HG02938 (cell line): ENCODE data around the gene PLEKHA8.

Experiments
- ATAC-seq: cut with Tn5 transposase; IDR thresholded peaks from one replicate; pipeline ENCODE4 v1.9.1; 2021; ENCODE audit warnings: mild to moderate bottlenecking, moderate library complexity; ENCODE audit not compliant: unreplicated experiment

Gene PLEKHA8

DNA sequence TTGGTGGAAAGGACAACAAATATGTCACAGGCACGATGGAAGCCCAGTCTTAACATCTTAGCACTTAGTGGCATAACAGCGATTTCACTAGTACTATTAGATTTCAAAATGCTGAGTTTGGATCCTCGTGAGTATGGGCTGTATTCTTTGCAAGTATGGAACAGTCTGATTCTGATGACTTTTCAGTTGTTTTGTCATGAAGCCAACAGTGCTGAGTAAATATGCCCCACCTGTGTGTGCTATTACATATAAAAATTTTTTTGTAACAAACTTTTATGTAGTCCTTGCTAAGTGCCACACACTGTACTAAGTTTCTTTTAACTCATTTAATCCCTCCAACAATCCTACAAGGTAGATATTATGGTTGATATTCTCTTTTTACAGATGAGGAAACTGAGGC is 137.4 kb downstream of the PLEKHA8 start:
- no peak for ATAC-seq

DNA sequence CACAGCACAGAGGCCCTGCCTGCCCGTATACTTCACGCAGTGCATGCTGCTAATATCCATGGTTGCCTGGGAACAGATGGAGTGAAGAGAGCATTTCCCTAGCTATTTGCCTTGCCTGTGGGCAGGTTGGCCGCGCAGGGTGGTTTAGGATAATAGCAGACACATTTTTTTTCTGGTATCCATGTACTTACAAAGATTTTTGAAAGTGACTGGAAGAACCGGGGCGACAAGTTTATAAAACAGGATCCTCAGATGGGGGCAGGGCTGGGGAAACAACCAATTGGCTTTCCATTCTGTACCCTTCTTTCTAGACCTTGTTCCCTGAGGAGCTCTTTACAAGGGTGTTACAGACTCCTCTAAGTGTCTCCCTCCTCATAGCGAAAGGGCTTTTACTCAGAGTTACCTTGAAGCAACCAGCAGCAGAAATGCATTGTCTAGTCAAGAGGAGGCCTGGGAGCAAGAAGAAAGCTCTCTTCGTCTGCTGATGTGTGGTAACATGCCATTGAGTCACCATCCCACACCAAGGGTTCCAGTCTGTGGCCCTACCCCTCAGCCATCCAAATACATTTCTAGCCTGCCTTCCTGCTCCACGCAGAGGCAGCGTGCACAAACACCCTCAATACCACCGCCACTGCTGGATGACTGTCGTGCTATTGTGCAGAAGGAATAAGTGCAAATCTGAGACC is 138.1 kb downstream of the PLEKHA8 start:
- ATAC-seq, result no peak

DNA sequence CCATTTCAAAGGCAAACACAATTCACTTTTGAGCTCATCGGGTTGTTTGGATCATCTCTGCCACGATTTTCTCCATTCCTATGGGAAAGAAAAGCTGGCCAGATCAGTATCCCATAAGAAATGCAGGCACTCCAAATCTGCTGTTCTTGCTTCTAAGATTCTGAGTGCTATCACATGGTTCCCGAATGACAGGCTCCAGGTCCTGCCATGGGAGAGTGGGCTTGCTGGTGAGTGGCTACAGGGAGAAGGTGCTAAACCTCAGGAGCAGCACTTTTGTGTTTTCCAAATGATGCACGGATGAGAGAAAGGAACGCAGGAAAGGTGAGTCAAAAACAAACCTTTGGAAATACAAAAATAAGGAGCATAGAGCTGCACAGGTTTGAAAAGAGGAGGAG is 138.6 kb downstream of the PLEKHA8 start:
- ATAC-seq, result no peak

DNA sequence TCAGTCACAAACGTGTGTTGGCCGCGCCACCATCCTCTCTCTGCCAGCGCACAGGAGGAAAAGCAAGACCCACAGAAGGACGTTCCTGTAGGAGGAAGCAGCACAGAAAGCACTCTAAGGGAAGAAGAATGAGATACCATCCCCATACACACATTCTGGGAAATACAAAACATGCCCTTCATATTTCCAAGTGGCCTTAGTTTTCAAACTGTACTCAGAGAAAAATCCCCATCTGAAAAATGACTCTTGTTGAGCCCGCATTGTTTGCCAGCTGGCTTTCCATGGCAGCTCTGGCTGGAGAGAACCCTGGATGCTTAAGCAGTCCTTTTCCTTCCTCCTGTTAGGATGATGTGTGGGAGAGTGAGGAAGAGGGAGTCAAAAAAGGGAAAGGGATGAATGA is 139.7 kb downstream of the PLEKHA8 start:
- no peak for ATAC-seq

DNA sequence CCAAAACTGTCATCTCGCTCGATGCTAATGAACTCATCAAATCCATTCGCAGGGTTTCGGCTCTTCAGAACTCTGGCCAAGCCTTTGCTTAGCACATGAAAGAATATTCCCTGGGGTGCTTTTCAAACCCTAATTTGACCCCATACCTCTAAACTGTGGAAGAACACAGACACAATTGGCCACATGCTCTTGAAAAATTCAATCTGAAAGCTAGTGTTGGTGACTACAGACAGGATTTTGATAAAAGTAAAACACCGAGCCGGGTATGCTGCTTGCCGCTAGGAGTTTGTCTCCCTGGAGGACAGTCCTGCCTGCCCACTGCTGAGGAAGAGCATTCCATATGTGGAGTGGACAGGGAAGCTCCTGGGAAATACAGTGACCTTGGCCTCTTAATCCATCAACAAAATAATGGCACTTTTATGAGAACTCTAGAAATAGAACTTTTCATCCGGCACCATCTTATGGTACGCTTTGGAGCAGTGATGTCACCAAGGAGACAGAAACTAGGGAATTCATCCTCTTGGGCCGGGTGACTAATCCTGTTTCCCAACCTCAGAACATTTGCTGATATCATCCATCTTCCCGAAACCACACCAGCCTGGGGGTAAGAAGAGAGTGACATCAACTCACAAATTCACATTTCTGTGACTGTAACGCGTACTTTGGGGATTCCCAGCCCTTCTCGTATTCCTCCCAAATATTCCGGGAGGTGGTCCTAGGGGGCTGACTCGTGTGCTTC is 140.8 kb downstream of the PLEKHA8 start:
- ATAC-seq, result no peak

DNA sequence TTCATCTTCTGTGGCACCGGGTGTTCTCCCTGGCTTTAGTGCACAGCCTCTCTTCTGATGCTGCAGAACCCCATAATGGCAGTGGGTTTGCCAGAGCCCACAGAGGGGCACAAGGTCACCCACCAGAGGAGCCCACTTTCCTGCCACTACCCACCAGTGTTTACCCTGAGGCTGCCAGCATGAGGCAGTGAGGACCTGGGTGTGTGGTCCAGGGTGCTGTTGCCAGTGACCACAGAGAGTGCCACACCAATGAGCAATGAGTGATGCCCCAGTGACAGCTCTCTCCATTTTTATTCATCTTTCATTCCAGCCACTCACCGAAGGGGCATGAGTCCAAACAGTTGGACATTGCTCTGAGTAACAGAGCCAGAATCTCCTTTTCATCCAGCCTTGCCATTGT is 141.4 kb downstream of the PLEKHA8 start:
- no peak for ATAC-seq

DNA sequence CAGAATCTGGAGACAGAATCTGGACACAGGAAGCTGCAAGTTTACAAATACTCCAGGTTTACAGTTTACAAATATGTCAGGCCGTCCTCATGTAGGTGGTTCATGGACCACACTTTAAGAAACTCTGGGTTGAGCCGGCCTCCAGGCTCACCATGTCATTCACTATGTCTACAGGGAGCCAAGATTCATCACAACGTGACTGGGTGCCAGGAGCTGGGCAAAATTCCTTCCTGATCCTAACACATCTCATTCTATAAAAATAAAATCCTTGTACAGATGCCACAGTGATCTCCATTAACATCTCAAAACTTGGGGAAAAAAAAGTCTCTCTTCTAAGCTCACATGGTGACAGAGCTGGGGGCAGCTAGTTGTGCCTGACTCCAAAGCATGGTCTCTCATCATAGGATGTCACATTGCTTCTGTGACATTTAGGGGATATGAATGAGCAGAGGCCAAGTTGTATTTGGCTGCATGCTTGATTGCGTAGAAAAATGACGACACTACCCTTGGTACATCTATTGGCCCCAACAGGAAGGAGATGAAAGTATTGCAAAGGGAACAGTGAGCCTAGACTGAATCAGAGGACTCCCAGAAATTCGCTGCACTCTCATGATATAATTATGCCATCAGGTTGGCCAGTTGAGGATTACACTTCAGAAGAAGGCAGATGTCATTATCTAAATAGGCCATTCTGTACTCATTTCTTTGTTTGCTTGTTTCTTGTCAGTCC is 142.4 kb downstream of the PLEKHA8 start:
- no peak for ATAC-seq

DNA sequence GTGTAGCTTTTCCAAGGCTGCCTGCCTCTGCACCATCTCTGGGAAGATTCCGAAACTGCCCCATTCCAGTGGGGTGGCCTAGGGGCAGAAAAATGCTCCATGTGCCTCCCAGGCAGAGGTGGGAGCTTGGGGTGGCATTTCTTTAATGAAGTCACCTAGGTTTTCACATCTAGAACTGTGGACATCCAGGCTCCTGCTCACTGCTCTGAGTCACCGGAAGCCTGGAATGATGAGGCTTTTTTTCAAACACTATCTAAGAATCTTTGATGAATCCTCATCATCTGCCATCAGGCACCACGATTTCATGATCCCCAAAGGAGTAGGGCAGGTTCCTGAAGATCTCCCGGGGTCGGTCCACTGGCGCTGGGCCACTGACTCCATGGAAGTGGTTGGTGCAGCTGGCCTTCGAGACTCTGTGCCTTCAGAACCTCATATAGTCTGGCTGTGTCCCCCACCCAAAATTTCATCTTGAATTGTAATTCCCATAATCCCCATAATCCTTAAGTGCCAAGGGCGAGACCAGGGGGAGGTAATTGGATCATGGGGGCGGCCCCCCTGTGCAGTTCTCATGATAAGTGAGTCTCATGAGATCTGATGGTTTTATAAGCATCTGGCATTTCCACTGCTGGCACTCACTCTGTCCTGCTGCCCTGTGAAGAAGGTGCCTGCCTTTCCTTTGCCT is 143.7 kb downstream of the PLEKHA8 start:
- no peak for ATAC-seq

DNA sequence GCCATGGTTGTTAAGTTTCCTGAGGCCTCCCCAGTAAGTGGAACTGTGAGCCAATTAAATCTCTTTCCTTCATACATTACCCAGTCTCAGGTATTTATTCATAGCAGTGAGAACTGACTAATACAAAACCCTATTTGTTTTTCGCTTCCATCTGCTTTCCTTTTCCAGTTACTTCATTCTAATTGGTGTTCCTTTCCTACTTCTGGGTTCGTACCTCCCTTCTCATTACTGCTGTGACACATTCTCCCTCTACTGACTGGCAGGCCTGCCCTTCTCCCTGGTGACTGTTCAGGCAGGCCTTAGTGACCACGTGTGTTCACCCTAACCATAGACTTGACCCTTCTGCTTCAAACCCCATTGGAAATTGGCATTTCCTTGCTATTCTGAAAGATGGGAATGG is 144.2 kb downstream of the PLEKHA8 start:
- no peak for ATAC-seq

DNA sequence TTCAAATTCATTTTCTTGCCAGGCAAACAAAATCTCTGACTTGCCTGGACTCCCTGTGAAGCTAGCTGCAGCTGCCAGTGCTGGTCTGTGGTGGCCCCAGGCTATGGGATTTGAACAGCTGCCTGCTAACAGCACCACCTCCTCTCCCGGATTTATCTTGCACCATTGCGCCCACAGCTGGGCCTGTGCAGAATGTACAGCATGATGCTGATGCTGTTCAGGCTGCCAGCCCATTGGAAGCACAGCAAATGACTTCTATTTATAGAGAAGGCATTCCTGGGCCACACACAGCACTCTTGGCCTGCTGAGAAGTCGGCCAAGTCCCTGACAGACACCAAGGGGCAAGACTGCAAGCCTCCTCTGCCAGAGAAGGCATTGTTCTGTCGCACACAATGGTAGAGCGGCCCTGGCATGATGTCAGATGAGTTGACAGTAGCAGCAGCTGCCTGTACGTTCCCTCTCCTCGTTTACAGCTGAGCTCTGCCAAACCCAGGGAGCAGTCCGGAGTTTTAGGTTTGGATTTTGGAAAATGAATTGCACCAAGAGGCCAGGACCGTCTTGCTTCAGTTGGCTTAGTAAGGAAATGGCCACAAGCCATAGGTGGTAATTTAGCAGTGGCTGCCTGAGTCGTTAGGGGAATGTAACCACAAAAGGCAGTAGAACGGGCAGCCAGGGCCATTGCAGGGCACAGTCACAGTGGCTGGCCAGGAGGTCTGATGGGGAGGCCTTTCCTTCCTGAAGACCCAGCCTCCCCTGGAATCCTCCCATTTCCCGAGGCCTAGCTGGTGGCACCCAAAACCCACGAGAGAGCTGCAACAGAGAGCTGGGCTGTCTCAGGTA is 145.1 kb downstream of the PLEKHA8 start:
- ATAC-seq, result no peak

DNA sequence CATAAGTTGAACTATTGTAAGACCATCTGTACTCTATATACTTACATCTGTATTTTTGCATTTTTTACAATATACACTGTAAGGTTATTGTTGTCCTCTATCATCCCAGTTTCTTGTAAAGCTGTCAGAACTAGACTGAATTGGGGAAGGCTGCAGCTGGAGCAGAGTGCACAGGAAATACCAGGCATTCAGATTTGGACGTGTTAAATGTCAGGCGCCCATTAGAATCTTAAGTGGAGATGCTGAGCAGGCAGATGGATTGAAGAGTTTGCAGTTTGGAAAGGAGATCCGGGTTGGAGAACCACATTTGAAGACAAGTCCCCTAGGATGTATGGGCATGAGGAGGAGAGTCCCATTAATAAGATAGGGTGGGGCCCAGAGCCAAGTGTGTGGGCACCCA is 147.0 kb downstream of the PLEKHA8 start:
- no peak for ATAC-seq

DNA sequence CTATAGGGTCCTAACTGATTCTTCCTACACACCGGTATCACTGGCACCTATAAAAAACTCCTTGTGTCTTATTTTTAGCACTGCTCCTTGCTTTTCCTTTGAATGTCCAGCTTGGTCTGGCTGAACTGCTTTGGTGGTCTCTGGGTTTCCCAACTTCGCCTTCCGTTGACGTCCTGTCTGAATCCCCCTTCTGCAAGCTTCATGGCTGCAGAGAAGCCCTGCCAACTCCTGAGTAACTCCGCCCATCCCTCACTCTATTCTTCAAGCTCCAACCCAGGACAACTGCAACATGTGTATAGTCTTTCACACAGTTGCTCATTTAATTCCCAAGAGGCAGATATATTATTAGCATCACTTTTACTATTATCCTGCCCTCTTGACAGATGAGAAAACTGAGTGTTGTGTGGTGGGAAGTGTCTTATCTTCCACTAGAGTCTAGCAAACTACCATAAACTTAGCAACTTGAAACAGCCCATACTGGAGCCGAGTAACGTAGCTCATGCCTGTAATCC is 147.5 kb downstream of the PLEKHA8 start:
- ATAC-seq, result no peak

DNA sequence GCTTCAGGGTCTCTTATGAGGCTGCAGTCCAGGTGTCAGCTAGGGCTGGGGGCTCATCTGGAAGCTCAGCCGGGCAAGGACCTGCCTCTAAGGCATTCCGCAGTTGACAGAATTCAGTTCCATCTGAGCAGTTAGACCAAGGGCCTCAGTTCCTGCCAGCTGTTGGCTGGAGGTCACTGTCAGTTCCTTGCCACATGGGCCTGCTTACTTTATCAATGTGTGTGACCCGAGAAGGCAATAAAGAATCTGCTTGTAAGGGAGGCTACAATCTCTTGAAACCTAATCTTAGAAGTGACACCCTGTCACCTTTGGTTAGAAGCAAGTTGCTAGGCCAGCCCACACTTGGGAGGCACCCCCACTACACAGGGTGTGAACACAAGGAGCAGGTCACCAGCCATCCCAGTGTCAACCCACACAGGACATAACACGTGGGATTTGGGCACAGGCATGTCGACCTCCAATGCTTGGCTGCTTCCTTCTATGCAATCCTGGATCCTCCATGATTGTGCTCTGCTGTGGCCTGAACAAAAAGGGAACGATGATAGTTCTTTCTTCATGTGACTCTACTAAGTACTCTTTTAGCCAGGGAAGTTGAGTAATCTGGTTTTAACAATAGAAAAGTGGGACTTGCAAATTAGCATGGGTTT is 148.4 kb downstream of the PLEKHA8 start:
- no peak for ATAC-seq

DNA sequence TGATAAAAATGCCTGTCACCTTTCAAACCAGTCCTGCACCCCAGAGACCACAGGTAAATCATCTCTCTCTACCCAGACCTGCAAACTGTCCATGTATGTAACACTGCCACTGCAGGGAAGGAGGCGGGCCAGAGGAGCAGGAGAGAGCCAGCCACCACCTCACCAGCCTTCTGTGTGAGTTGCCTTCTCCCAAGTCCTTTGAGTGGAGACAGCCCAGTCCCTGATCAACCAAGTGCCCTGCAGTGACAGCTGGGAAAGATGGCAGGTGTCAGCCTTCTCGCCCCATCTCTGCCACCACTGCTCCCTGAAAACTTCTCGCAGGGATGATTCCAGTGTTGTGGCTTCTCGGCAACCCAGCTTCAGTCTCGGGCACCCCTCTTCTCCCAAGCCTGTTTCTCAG is 149.0 kb downstream of the PLEKHA8 start:
- ATAC-seq, result no peak

DNA sequence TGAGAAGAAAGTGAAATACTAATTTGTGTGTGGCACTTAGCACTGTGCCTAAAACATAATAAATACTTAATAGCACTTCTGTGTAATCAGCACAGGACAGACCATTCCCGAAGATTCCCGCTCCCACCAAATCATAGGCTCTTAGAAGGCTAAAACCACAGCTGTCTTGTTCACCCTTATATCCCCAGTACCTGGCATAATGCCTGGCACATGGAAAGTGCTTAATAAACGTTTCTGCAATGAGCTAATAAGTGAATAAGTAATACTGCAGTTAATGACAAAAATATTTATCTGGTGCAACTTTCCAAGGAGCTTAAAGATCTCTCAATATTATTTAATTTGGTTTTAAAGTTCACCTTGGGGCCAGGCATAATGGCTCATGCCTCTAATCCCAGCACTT is 149.8 kb downstream of the PLEKHA8 start:
- ATAC-seq, result no peak

DNA sequence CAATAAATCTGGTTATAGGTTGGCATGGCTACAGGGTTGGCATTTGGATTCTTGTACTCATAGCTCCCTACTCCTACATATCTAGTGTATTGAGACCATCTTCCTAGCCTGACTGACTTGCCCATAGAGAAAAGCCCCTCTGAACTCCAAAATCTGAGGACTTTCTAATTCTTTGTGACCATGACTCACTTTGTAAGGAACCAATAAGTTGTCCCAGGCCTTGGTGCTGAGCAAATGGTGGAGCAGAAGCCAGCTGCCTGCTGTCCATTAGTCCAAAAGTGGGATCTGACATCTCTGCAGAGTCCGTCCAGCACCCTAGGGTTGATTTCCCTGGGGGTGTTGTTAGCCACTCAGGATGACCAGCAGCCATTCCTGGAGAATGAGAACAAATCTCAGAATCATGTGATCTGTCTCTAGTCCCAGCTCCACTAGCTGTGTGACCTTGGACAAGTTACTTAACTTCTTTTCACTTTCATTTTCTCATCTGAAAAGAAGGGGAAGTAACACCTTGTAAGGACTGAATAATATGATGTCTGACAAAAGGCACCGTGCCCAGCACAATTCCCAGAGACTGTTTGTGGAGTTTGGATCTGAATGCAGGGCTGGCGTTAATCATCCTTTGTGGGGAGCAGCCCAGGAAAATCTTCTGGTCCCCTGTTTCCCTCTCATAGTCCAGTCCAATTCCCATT is 150.7 kb downstream of the PLEKHA8 start:
- peak; percentile 89 for ATAC-seq
